MM.1S (cell line): ENCODE data around the gene COL5A2.

Experiments used
- DNase-seq: peaks from one replicate; pipeline ENCODE4 v3.0.0-alpha.2; 2015
- H2AFZ ChIP-seq: fragments of 300-600 bp; sonication (generic); 2 replicates; pipeline ENCODE4 v1.6.0; 2016; ENCODE audit warnings: antibody characterized with exemption, low read length
- H3F3A ChIP-seq: fragments of 300-600 bp; sonication (generic); 2 replicates; pipeline ENCODE4 v1.6.1; 2016; ENCODE audit warnings: mild to moderate bottlenecking, antibody characterized with exemption, low read length, moderate library complexity, mixed read lengths; ENCODE audit not compliant: insufficient read depth
- H3K27ac ChIP-seq: fragments of 300-600 bp; sonication (generic); 2 replicates; pipeline ENCODE4 v1.5.1; 2016; ENCODE audit warnings: mild to moderate bottlenecking, low read length
- H3K27me3 ChIP-seq: fragments of 300-600 bp; sonication (generic); replicated peaks from 2 replicates; pipeline ENCODE4 v1.6.0; 2016; ENCODE audit warnings: low read length; ENCODE audit not compliant: insufficient read depth
- H3K36me3 ChIP-seq: fragments of 300-600 bp; sonication (generic); replicated peaks from 2 replicates; pipeline ENCODE4 v1.6.1; 2016; ENCODE audit warnings: mild to moderate bottlenecking, low read length, mixed read lengths; ENCODE audit not compliant: insufficient read depth
- H3K4me1 ChIP-seq: fragments of 300-600 bp; sonication (generic); 2 replicates; pipeline ENCODE4 v1.6.1; 2016; ENCODE audit warnings: low read length, mixed read lengths
- H3K4me2 ChIP-seq: fragments of 300-600 bp; sonication (generic); 2 replicates; pipeline ENCODE4 v1.6.0; 2016; ENCODE audit warnings: low read depth, low read length
- H3K4me3 ChIP-seq: fragments of 300-600 bp; sonication (generic); 2 replicates; pipeline ENCODE4 v1.5.1; 2016; ENCODE audit warnings: low read length, mixed read lengths
- H3K79me2 ChIP-seq: fragments of 300-600 bp; sonication (generic); 2 replicates; pipeline ENCODE4 v1.6.1; 2016; ENCODE audit warnings: mixed run types, low read length, mixed read lengths
- H3K9ac ChIP-seq: fragments of 300-600 bp; sonication (generic); 2 replicates; pipeline ENCODE4 v1.6.1; 2016; ENCODE audit warnings: low read length, mixed read lengths
- H3K9me2 ChIP-seq: fragments of 300-600 bp; sonication (generic); replicated peaks from 2 replicates; pipeline ENCODE4 v1.6.1; 2016; ENCODE audit warnings: mild to moderate bottlenecking, low read length, mixed read lengths; ENCODE audit not compliant: insufficient read depth
- H3K9me3 ChIP-seq: fragments of 300-600 bp; sonication (generic); replicated peaks from 2 replicates; pipeline ENCODE4 v1.6.1; 2016; ENCODE audit warnings: mild to moderate bottlenecking, low read length, mixed read lengths; ENCODE audit not compliant: insufficient read depth
- H4K20me1 ChIP-seq: fragments of 300-600 bp; sonication (generic); 2 replicates; pipeline ENCODE4 v1.6.1; 2016; ENCODE audit warnings: mild to moderate bottlenecking, low read length, moderate library complexity, mixed read lengths; ENCODE audit not compliant: insufficient read depth
- CTCF ChIP-seq: fragments of 300-600 bp; sonication (generic); IDR thresholded peaks from 2 replicates; pipeline ENCODE4 v1.5.1; 2016; ENCODE audit warnings: antibody characterized with exemption, low read length, mixed read lengths
- EZH2 ChIP-seq: fragments of 300-600 bp; sonication (generic); optimal IDR thresholded peaks from 2 replicates; pipeline ENCODE3; 2017; ENCODE audit warnings: low read depth, mild to moderate bottlenecking, antibody characterized with exemption, low read length, mixed read lengths
- EZH2phosphoT487 ChIP-seq: fragments of 300-600 bp; sonication (generic); IDR thresholded peaks from 2 replicates; pipeline ENCODE4 v1.6.1; 2018; ENCODE audit warnings: antibody characterized with exemption, low read length

Gene COL5A2

DNA sequence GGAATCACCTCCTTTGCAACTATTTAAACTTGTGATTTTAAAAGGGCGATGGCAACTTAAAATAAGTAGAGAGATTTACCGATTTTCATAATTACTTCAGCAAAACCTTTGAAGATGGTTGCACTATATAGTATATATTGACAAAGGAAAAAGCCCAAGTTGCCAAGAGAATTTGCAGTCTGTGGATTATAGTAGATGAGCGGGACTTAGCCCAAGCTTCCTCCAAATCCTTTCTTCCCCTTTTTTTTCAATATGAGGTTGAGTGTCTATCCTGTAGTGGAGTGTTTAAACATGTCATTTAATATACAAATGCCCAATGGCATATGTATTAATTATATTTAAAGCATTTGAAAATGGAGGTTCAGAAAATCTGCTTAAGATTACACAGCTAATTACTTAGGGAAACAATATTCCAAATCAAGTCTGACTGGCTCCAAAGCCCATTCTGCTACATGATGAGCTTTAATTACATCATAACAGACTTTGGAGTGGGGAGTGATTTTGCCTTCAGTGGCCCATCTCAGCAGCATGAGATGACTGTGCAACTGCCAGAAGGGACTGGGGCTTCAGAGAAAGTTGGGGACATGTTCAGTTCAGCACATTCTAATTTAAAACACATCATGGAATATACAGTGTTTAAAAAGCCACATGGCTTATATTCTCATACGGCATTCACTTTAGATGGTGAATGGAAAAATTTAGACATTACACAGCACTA, 132.2 kb downstream of the COL5A2 start:
- DNase-seq, result no peak
- H2AFZ ChIP-seq, result no peak overlapping the region

GRCh38 chr2:189046320-189046719, 133.2 kb downstream of the COL5A2 start:
- Histone ChIP-seq H3K27ac (no peak overlapping the region), H3K4me1 (no peaks in the 10 kb centered on the region), H3K9me3 (no peaks in the 10 kb centered on the region), H3K27me3 (no peaks in the 10 kb centered on the region), H4K20me1 (no peaks in the 10 kb centered on the region), H3K4me2 (no peak overlapping the region), H2AFZ (no peak overlapping the region), H3K9ac (no peak overlapping the region), H3K4me3 (no peak overlapping the region), H3K9me2 (no peaks in the 10 kb centered on the region), H3K79me2 (no peaks in the 10 kb centered on the region), H3F3A (no peaks in the 10 kb centered on the region), H3K36me3 (no peaks in the 10 kb centered on the region)
- no peak for DNase-seq
- no peak for TF ChIP-seq EZH2
- TF ChIP-seq CTCF, result no peak
- no peak for TF ChIP-seq EZH2phosphoT487

More for the DNA sequence above, 132.2 kb downstream of the COL5A2 start:
- Histone ChIP-seq H3K79me2 (no peaks in the 10 kb centered on the region), H3K4me1 (no peaks in the 10 kb centered on the region), H3K27me3 (no peaks in the 10 kb centered on the region), H4K20me1 (no peaks in the 10 kb centered on the region), H3F3A (no peaks in the 10 kb centered on the region), H3K9ac (no peak overlapping the region), H3K4me3 (no peak overlapping the region), H3K9me3 (no peaks in the 10 kb centered on the region), H3K4me2 (no peak overlapping the region), H3K27ac (no peak overlapping the region), H3K9me2 (no peaks in the 10 kb centered on the region), H3K36me3 (no peaks in the 10 kb centered on the region)
- no peak for TF ChIP-seq CTCF
- no peak for TF ChIP-seq EZH2
- TF ChIP-seq EZH2phosphoT487, result no peak

GRCh38 chr2:189045836-189046235, 133.7 kb downstream of the COL5A2 start:
- Histone ChIP-seq H3K27me3 (no peaks in the 10 kb centered on the region), H3K36me3 (no peaks in the 10 kb centered on the region), H3K9ac (no peak overlapping the region), H3K79me2 (no peaks in the 10 kb centered on the region), H2AFZ (no peak overlapping the region), H3K4me3 (no peak overlapping the region), H3K4me1 (no peaks in the 10 kb centered on the region), H3K4me2 (no peak overlapping the region), H3K9me3 (no peaks in the 10 kb centered on the region), H3F3A (no peaks in the 10 kb centered on the region), H4K20me1 (no peaks in the 10 kb centered on the region), H3K9me2 (no peaks in the 10 kb centered on the region), H3K27ac (no peak overlapping the region)
- no peak for DNase-seq
- TF ChIP-seq EZH2 (no peak), EZH2phosphoT487 (no peak), CTCF (no peak)
